ENCODE data around the gene MED9. TPM values are rescaled to one million over a fixed set of nuclear protein-coding genes. Genes with fewer than 3 reads are reported as not detected.

The MED9 gene
- total and polyA plus RNA-seq, 9 of the 15 experiments (the other 6 are each of a cell fraction or from before 2014, with no cell fraction given), result 2.2 to 15.8 (median 12.7) TPM

DNA sequence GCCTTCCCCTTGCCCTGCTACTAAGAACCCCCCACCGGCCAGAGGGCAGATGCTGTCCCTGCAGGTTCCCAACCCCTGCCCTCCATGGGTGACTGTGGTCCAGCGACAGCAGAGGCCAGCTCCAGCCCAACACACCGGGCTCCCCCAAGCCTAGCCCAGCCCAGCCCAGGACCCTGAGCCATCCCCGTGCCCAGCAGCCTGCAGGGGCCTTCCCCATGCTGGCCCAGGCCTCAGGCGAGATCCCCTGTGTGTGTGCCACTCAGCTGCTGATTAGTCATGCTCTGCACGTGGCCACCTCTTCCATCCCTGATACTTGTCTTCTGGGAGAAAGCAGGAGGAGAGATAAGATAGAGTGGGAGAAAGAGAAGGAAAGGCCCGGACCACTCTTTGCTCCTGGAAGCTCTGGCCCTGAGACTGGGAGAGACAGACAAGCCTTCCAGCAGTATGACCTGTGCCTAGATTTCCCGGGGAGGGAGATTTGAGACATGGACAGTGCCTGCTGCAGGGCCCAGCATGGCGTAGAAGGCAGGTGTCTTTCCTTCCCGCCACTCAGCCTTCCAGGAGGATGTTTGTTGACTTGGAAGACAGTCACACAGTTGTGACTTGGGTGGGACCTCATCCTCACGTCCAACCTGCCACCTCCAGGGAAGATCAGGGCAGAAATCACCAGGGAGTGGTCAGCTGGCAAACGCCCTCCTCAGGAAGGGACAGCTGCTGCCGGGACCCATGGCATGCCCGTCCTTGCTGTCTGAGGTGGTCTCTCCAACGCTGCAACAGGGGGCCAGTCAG is 60.7 kb downstream of the MED9 start:
- intact Hi-C loops (cut with micrococcal nuclease) (no loop called here), in situ Hi-C loops (cut with MboI) (no loop called here)
- Histone ChIP-seq H3K9ac (ENCODE audit: insufficient read depth in 1 of 2, low read depth in 2 of 2, low read length in 2 of 2) (peak overlapping the region in 1 of 2 experiments; percentile 9; a peak in 1 of 4 replicates), H3K9me1 (ENCODE audit: control insufficient read depth, insufficient read depth, low read length) (no peaks in the 10 kb centered on the region), H3K9me3 (replicated peaks; ENCODE audit: control insufficient read depth, insufficient read depth, low read depth, low read length) (no peaks in the 10 kb centered on the region), H2AFZ (ENCODE audit: low read depth, low read length) (no peak overlapping the region), H3K4me3 (no peak overlapping the region), H3K27ac (ENCODE audit: extremely low read depth, low read depth, low read length) (no peak overlapping the region), H3K36me3 (ENCODE audit: control insufficient read depth, insufficient read depth, low read length) (no peaks in the 10 kb centered on the region), H4K20me1 (replicated peaks; ENCODE audit: control insufficient read depth, insufficient read depth, low read length) (no peaks in the 10 kb centered on the region), H3K79me2 (ENCODE audit: control insufficient read depth, insufficient read depth, low read length) (no peaks in the 10 kb centered on the region), H3K4me2 (ENCODE audit: insufficient read depth, low read length) (no peak overlapping the region), H3K4me1 (replicated peaks in 1 of 2; ENCODE audit: control insufficient read depth in 2 of 2, insufficient read depth in 2 of 2, low read length in 2 of 2) (peaks cover 5 to 27% of the 10 kb centered on the region in 2 experiments; a peak in 4 of 5 replicates), H3K27me3 (ENCODE audit: control insufficient read depth in 2 of 2, insufficient read depth in 2 of 2, low read length in 2 of 2) (no peaks in the 10 kb centered on the region)
- no peak for ATAC-seq
- CTCF ChIA-PET (ENCODE audit: low intra/inter-chr PET ratio), result no interaction called here
- FAIRE-seq, result no peak
- WGBS (ENCODE audit: insufficient coverage, low coverage, missing lambda C conversion rate), result 60% methylated on average over 6 of the region's 15 CpGs
- no TSS peak for BruUV-seq (replicated peaks)
- DNase-seq (ENCODE audit: extremely low read depth in 1 of 4, low spot score in 3 of 4), result peak in 1 of 4 experiments; percentile 20
- POLR2A ChIA-PET, result no interaction called here
- no peak for TF ChIP-seq ZNF263 (CRISPR knock-in tag; IDR thresholded peaks at IDR 0.05; ENCODE audit: borderline replicate concordance)
- TF ChIP-seq, protein P1, sequence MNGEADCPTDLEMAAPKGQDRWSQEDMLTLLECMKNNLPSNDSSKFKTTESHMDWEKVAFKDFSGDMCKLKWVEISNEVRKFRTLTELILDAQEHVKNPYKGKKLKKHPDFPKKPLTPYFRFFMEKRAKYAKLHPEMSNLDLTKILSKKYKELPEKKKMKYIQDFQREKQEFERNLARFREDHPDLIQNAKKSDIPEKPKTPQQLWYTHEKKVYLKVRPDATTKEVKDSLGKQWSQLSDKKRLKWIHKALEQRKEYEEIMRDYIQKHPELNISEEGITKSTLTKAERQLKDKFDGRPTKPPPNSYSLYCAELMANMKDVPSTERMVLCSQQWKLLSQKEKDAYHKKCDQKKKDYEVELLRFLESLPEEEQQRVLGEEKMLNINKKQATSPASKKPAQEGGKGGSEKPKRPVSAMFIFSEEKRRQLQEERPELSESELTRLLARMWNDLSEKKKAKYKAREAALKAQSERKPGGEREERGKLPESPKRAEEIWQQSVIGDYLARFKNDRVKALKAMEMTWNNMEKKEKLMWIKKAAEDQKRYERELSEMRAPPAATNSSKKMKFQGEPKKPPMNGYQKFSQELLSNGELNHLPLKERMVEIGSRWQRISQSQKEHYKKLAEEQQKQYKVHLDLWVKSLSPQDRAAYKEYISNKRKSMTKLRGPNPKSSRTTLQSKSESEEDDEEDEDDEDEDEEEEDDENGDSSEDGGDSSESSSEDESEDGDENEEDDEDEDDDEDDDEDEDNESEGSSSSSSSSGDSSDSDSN (IDR thresholded peaks at IDR 0.05; ENCODE audit: borderline replicate concordance in 1 of 2, low read depth in 2 of 2, low read length in 2 of 2), result no peak
- TF ChIP-seq HDAC2 (IDR thresholded peaks at IDR 0.05), result no peak
- TF ChIP-seq JUN (IDR thresholded peaks at IDR 0.05; ENCODE audit: borderline replicate concordance, low read depth, low read length), result no peak
- TF ChIP-seq JUN (CRISPR knock-in tag; IDR thresholded peaks at IDR 0.05; ENCODE audit: borderline replicate concordance), result no peak
- TF ChIP-seq SIX5 (IDR thresholded peaks at IDR 0.05; ENCODE audit: borderline replicate concordance in 1 of 2, insufficient read depth in 1 of 2, low read depth in 1 of 2, low read length in 2 of 2), result no peak
- TF ChIP-seq L3MBTL2 (IDR thresholded peaks at IDR 0.05), result peak; percentile 25; the same call in 1 of the 2 replicates
- no peak for TF ChIP-seq RBM17 (IDR thresholded peaks at IDR 0.05; ENCODE audit: borderline replicate concordance, low read depth, low read length)
- TF ChIP-seq ZBTB11 (CRISPR knock-in tag; IDR thresholded peaks at IDR 0.05), result no peak
- no peak for TF ChIP-seq TCF3 (CRISPR knock-in tag; IDR thresholded peaks at IDR 0.05)
- TF ChIP-seq HEY1 (CRISPR knock-in tag; IDR thresholded peaks at IDR 0.05; ENCODE audit: borderline replicate concordance), result no peak
- TF ChIP-seq HDAC3 (IDR thresholded peaks at IDR 0.05; ENCODE audit: borderline replicate concordance, partially characterized antibody), result no peak
- no peak for TF ChIP-seq PHTF2 (CRISPR knock-in tag; IDR thresholded peaks at IDR 0.05)
- no peak for TF ChIP-seq ZC3H4 (CRISPR knock-in tag; IDR thresholded peaks at IDR 0.05; ENCODE audit: borderline replicate concordance)
- TF ChIP-seq ZBTB8A (IDR thresholded peaks at IDR 0.05; ENCODE audit: partially characterized antibody), result no peak
- TF ChIP-seq CBFA2T3 (IDR thresholded peaks at IDR 0.05), result no peak

All from K562 (cell line).